GM19468 (cell line): ENCODE results near the gene MED13L.

Experiments used
- ATAC-seq: cut with Tn5 transposase; IDR thresholded peaks from one replicate; pipeline ENCODE4 v1.9.1; 2021; ENCODE audit warnings: mild to moderate bottlenecking, moderate library complexity, moderate number of reproducible peaks; ENCODE audit not compliant: unreplicated experiment; ENCODE audit errors: extremely low read depth

The MED13L gene

DNA sequence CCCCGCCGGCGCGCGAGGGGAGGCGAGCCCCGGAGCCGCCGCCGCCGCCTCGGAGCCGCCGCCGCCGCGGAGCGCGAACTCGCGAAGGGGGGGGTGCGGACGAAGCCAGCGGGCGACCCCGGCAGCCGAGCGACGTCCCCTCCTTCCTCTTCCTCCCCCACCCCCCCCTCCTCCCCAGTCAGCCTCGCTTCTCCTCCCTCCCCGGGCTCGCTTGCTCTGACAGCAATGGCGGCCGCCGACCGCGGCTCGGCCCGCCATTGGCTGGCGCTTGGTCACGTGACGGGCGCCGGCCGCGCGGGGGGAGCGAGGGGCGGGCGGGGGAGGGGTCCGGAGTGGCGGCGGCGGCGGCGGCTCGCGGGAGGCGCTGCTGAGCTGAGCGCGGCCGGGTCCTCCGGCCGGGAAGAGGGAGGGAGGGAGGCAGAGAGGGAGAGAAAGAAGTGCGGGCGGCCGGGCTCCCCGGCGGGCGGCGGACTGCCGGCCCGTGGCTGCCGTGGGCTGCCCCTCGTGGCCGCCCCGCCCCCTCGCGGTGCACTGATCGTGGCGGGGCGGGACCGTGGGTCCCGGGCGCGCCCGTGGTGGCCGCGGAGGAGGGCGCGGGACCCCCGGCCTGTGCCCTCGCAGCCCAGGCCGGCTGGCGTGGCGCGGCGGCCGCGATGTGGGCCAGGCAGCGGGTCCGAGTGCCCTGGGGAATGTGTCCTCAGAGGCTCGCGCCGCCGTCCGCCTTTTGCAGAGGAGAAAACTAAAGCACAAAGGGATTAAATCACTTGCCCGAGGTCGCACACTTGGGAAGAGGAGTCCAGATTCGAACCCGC is at the start of gene MED13L:
TSS of gene MED13L (minus strand) at position 227 of the 812 bp plus-strand sequence. CDS start 562 bp downstream, outside the sequence.
- peak; percentile 71 for ATAC-seq

DNA sequence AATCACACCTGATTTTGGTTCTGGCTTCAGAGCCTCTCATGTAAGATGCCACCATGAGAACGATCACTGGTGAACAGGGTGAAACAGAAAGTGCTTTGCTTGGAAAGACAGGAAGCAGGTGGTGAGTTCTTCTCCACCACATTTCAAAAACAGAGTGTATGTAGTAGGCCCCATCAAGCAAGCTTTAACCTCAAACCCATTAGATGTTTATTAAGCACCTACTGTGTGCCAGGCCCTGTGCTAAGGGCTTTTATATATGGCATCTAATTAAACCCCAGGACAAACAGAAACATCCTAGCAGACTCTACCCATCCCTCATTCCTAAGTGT is 47.8 kb upstream of the MED13L start:
- ATAC-seq = peak; percentile 89

DNA sequence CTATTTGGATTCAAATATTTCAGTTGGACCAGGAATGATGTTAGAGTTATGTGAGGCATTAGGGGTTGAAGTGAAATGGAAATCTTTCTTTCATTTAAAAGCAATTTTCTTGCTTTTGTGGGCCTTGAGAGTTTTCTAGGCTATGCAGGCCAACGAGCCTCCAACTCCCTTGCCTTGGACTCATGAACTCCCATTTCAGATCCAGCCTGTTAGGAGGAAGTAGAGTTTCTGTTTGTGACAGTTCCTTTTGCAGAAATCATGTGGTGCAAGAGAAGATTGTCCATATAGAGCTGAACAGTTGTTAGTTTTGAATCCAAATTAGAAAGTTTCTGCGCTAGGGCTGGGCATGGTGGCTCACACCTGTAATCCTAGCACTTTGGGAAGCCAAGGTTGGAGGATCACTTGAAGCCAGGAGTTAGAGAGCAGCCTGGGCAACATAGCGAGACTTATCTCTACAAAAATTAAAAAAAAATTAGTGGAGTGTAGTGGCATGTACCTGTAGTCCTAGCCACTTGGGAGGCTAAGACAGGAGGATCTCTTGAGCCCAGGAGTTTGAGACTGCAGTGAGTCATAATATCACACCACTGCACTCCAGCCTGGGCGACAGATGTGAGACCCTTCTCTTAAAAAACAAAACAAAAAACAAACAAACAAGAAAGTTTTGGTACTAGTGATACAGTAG is 47.3 kb upstream of the MED13L start:
- no peak for ATAC-seq

GRCh38 chr12:116323406-116324386 is 46.2 kb upstream of the MED13L start:
- no peak for ATAC-seq

DNA sequence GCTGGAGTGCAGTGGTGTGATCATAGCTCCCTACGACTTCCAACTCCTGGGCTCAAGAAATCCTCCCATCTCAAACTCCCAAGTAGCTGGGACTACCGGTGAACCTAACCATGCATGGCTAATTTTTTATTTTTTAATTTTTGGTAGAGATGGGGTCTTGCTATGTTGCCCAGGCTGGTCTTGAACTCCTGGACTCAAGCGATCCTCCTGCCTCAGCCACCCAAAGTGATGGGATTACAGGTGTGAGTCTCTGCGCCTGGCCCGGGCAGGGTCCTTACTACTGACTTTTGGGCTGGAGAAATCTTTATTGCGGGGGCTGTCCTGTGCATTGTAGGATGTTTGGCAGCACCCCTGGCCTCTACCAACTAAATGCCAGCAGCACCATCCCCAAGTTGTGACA is 44.4 kb upstream of the MED13L start:
- ATAC-seq = no peak

DNA sequence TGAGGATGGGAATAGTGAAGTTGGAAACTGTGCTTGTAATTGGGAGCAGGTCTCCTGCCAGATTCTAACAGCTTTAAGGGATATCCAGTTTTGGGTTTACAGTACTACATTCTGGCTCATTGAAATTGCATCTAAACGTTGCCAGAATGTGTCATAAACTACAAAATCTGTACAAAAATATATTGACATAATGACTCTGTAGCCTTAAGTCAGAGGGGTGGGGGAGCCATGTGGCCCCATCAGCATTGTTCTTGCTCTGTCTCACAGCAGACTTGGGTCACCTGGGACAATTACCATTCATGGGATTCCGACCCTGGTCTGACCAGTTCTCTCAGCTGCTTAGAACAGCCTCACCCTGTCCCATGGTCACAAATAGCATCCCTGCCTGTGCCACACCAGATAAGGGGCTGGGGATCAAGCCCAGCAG is 43.3 kb upstream of the MED13L start:
- ATAC-seq = no peak

DNA sequence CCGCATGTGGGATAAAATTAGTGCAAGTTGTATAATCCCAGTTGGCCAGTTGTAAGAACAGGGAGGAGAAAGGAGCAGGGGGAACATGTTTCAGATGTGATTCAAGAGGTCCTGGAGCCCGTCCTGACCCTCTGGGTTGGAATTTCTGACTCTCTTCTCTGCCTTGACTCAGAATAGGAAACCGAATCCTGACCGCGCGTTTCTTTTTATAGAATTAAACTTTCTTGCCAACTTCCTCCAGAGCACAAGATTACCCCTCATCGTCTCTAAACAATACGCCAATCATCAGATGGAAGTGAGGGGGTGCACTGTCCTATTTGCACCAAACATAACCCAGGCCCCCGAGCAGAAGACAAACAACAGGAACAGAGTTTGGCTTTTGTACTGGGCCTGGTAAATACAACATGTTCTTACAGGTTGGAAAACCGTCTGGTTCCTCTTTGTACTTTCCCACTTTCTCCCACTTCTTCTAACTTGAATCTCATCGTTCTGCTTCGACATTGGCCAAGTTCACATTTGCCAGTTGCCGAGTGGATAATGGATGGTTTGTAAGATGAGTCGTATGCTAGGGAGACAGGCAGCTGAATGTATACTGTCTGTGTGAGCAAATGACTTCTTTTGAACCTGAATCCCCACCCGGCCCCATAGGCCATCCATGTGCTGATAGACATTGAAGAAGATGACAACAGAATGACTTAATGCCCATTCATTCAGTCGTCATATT is 42.6 kb upstream of the MED13L start:
- ATAC-seq = no peak

- ATAC-seq = no peak
Observed at GRCh38 chr12:116319233-116319897, 41.9 kb upstream of the MED13L start.

DNA sequence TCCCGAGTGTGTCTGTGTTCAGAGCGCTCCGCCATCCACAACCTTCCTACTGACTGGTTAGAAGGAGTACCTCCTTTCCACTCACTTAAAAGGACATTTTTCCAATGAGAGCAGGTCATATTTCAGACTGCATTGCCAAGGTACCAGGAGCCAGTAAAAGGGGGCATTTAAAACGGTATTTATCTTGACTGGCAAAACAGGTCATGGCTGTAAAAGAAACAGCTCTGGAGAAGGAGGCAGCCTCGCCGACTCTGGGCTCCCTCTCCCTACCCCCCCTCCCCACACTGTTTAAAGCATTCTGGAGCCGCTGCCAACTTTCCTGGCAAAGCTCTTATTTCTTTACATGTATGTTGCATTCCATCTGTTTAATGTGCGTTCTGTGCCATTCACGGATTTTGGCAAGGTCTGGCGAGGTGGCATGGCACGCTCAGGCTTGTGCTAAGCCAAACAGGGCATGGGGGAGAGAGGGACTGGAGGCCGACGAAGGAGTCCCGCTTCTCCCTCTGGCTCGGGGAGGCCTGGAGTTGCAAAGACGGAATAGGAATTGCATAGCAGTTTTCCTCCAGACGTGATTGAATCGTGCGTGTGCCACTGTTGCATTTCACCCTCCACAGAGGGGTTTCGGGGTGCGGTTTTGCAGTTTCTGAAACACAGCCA is 41.2 kb upstream of the MED13L start:
- ATAC-seq = no peak

DNA sequence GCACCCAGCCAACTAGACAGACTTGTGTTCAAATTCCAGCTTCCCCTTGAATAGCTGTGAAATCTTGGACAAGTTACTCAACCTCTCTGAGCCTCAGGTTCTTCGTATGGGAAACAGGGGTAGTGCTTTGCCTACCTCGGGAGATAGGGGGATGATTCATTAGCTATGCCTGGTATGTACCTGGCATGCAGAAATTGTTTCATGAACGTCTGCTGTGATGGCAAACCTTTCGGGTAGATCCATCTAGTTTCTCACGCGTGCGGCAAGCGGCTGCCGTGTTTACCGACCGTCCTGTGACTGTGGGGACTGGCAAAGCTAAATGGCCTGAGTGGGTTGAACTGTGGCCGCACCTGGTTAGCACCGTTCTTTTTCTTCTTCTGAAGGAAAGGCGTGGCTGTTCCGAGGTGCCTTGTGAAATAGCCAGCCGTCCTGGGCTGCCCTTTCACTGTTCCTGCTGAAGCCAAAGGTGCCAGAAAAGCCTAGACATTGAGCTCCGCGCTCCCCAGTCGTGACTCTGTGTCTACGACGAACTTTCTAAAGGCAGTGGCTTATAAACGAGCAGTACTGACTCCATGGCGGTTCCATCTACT is 40.6 kb upstream of the MED13L start:
- no peak for ATAC-seq

- no peak for ATAC-seq
Observed at GRCh38 chr12:116317139-116317538, 39.6 kb upstream of the MED13L start.

GRCh38 chr12:116314477-116314876 is 37.0 kb upstream of the MED13L start:
- ATAC-seq = no peak

- ATAC-seq = no peak
Observed at GRCh38 chr12:116313194-116313927, 35.9 kb upstream of the MED13L start.

- no peak for ATAC-seq
Observed at GRCh38 chr12:116310082-116310481, 32.6 kb upstream of the MED13L start.

DNA sequence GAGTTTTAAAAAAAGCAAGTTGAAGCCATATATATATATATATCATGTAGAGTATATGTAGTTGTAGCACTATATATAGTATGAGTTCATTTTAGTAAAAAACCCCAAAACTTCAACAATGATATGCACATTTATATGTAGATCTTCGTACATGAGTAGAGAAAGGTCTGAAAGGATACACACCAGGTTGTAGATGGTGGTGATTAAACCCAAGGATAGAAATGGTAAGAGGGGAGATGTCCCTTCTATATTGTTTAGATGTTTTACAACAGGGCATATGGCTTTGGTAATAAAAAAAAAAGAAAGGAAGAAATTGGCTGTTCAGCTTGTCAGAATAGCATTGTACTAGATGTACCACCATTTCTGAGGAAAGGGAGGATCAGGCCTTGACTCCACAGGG is 31.9 kb upstream of the MED13L start:
- no peak for ATAC-seq

DNA sequence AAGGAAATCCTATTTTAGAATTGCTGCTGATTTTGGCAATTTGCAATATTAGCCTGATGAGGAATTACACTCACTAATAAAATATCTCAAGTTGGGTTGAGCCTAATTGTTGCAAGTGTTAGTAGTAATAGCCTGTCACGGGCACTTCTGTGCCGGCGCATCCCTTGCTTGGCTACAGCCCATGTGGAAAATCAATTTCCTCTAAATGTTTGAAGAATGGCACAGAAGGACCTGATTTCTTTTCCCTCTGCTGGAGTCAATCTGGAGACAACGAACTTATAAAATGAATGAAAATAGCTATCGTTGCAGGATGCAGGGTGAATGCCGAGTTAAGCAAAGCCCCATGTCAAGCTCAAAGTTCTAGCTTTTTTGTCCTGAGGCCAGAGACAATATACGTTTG is 31.2 kb upstream of the MED13L start:
- ATAC-seq = no peak

GRCh38 chr12:116306968-116307367 is 29.5 kb upstream of the MED13L start:
- ATAC-seq = no peak

- no peak for ATAC-seq
Observed at GRCh38 chr12:116306506-116306905, 29.0 kb upstream of the MED13L start.
